Activated B cell treated with CpG ODN at 0.5 μM for 24 hours (primary cell): ENCODE data around the gene TMEM161A. TPM values are rescaled to one million over a fixed set of nuclear protein-coding genes. Genes with fewer than 3 reads are reported as not detected.

ENCODE experiments used
- ATAC-seq: fragments of 200-7000 bp; cut with Tn5 transposase; one replicate; pipeline ENCODE4 v1.10.0; 2021; ENCODE audit warnings: low read depth, mild to moderate bottlenecking, moderate library complexity
- CTCF ChIA-PET: fragments of 350-600 bp; sonication (Branson Sonifier 250); formaldehyde crosslinking; loops from one replicate; lab custom pipeline; 2021; ENCODE audit warnings: antibody characterized with exemption; lab: Charles Lee
- POLR2A ChIA-PET: fragments of 350-600 bp; sonication (Branson Sonifier 250); formaldehyde crosslinking; loops from one replicate; lab custom pipeline; 2021; ENCODE audit warnings: antibody characterized with exemption; lab: Charles Lee
- DNase-seq: peaks from one replicate; pipeline ENCODE4 v3.0.0; 2022
- H3K27ac Mint-ChIP-seq: one replicate; pipeline ENCODE4 v1.8.0; 2020; ENCODE audit warnings: mixed read lengths
- H3K27me3 Mint-ChIP-seq: one replicate; pipeline ENCODE4 v1.8.0; 2021; ENCODE audit warnings: mixed read lengths
- H3K36me3 Mint-ChIP-seq: one replicate; pipeline ENCODE4 v1.8.0; 2021; ENCODE audit warnings: low read depth, mixed read lengths
- H3K4me1 Mint-ChIP-seq: one replicate; pipeline ENCODE4 v1.8.0; 2021; ENCODE audit warnings: mixed read lengths
- H3K4me3 Mint-ChIP-seq: one replicate; pipeline ENCODE4 v1.8.0; 2020; ENCODE audit warnings: mild to moderate bottlenecking, mixed read lengths
- H3K9me3 Mint-ChIP-seq: one replicate; pipeline ENCODE4 v1.8.0; 2020; ENCODE audit warnings: mixed read lengths
- CTCF ChIP-seq: fragments of 200-600 bp; IDR thresholded peaks from one replicate; pipeline ENCODE4 v1.8.0; 2022; ENCODE audit warnings: antibody characterized with exemption, mild to moderate bottlenecking
- intact Hi-C: fragments of 100-400 bp; cut with micrococcal nuclease; formaldehyde crosslinking; loops from one replicate; pipeline ENCODE4 v1.15.1; 2024
- total RNA-seq: library from RNA; stranded (reverse); gene quantifications from 2 replicates; pipeline ENCODE4 v1.2.3, GENCODE V29; 2022

The TMEM161A gene
- total RNA-seq = 20.8 and 22.6 TPM in 2 replicates

- POLR2A ChIA-PET = interaction anchor here (0.7 kb wide), 1 partner anchor 79 kb away, joined by 3 read pairs; no protein-coding TSS in a partner anchor
- Mint-ChIP-seq H3K4me1 (peaks cover 30% of the 10 kb centered on the region), H3K9me3 (no peaks in the 10 kb centered on the region), H3K27ac (peak within 1 kb of the TSS; percentile 90), H3K36me3 (peaks cover 2% of the 10 kb centered on the region), H3K4me3 (peak within 1 kb of the TSS; percentile 98), H3K27me3 (no peaks in the 10 kb centered on the region)
- CTCF ChIA-PET = interaction anchor here (1.0 to 6.3 kb wide), 3 partner anchors 36 to 84 kb away, joined by 3 to 43 read pairs (median 4); no protein-coding TSS in a partner anchor
- TF ChIP-seq CTCF = no peak
- intact Hi-C loops = loop anchor here (1.0 to 10.0 kb wide), 4 partner anchors 75 to 674 kb away; partner anchors contain the start of genes ARMC6, COPE, DDX49 and SLC25A42
- ATAC-seq = peak; percentile 99
- DNase-seq = peak; percentile 90
Measured at GRCh38 chr19:19138109-19138981, at the start of gene TMEM161A. TMEM161A (minus strand) TSS chr19:19138478; CDS start chr19:19138428, 50 bp downstream.

DNA sequence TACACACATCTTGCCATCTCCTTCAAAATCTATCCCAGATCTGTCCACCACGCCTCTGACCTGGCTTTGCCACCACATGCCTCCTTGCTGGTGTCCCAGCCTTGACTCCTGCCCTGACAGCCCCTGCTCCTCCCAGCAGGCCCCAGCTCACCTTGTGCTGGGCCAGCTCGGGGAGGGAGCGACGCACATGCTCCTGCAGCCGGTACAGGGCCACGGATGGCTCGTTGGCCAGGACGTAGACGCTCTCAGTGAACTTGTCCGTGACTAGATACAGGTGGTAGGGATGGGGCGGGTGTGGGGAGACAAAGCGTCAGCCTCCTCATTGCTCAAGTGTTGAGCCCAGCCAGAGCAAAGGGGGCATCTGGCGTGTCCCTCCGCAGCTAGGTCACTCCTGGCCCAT, 48.5 kb upstream of the TMEM161A start:
- ChIA-PET CTCF (interaction anchor here (0.7 kb wide), 1 partner anchor 178 kb away, joined by 3 read pairs; no protein-coding TSS in a partner anchor), POLR2A (no interaction called here)
- peaks cover 3% of the 10 kb centered on the region for H3K9me3 Mint-ChIP-seq
- H3K4me1 Mint-ChIP-seq = peaks cover 39% of the 10 kb centered on the region
- no peak for TF ChIP-seq CTCF
- peak overlapping the region; percentile 26 for H3K27ac Mint-ChIP-seq
- H3K27me3 Mint-ChIP-seq = no peaks in the 10 kb centered on the region
- ATAC-seq = no peak
- no peak for DNase-seq
- no peak overlapping the region for H3K4me3 Mint-ChIP-seq
- intact Hi-C loops = no loop called here
- H3K36me3 Mint-ChIP-seq = peaks cover 43% of the 10 kb centered on the region

GRCh38 chr19:19185853-19186740, 47.8 kb upstream of the TMEM161A start:
- Mint-ChIP-seq H3K4me1 (peaks cover 35% of the 10 kb centered on the region), H3K36me3 (peaks cover 43% of the 10 kb centered on the region), H3K27me3 (no peaks in the 10 kb centered on the region), H3K9me3 (peaks cover 3% of the 10 kb centered on the region), H3K4me3 (no peak overlapping the region), H3K27ac (peak overlapping the region; percentile 26)
- intact Hi-C loops = no loop called here
- DNase-seq (no peak), ATAC-seq (peak; percentile 54)
- ChIA-PET CTCF (no interaction called here), POLR2A (no interaction called here)
- no peak for TF ChIP-seq CTCF

- intact Hi-C loops = no loop called here
- Mint-ChIP-seq H3K4me3 (no peak overlapping the region), H3K4me1 (peaks cover 10% of the 10 kb centered on the region), H3K27me3 (no peaks in the 10 kb centered on the region), H3K9me3 (peaks cover under 1% of the 10 kb centered on the region), H3K36me3 (peaks cover 57% of the 10 kb centered on the region), H3K27ac (no peak overlapping the region)
- ChIA-PET POLR2A (no interaction called here), CTCF (no interaction called here)
- no peak for TF ChIP-seq CTCF
- DNase-seq (no peak), ATAC-seq (no peak)
Measured at GRCh38 chr19:19181488-19181998, 43.3 kb upstream of the TMEM161A start.
